Brain pericyte (primary cell): Measurements from ENCODE around the gene ZSWIM6.

Experiments used
- DNase-seq: peaks from one replicate; pipeline ENCODE4 v3.0.0-alpha.2; 2012; ENCODE audit warnings: low read depth, low spot score

ZSWIM6 gene

DNA sequence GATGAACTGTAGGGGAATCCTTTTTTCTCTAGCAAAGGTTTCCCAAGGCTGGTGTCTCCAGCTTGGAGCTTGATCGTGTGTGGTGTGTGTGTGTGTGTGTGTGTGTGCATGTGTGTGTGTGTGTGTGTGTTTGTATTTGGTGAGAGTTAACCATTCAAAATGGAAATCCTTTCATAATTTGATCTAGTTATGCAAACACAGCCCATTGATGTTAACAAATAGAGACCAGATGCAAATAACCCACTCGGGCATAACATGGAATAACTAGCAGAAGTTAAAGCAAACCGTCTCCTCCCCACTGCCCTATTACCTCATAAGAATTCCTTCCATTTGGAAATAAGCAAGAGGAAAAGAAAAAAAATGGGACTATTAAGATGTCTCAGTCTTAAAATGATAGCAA is 24.9 kb upstream of the ZSWIM6 start:
- DNase-seq: no peak

DNA sequence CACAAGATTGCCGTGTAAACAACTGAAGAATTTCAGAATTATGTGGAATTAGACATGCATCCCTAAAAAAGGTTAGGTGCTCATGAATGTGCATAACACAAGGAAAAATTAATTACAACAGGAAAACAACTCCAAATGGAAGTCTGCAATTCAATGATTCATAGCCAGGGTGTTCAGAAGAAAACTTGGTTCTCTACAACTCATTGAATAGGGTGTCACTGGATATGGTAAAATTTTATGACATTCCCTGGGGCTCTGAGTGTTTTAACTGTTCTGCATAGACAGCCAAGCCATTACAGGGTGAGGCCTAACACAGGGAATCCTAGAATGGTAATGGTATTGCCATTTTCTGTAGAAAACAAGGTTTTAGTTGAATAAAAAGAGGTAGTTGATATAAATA is 24.4 kb upstream of the ZSWIM6 start:
- no peak for DNase-seq

DNA sequence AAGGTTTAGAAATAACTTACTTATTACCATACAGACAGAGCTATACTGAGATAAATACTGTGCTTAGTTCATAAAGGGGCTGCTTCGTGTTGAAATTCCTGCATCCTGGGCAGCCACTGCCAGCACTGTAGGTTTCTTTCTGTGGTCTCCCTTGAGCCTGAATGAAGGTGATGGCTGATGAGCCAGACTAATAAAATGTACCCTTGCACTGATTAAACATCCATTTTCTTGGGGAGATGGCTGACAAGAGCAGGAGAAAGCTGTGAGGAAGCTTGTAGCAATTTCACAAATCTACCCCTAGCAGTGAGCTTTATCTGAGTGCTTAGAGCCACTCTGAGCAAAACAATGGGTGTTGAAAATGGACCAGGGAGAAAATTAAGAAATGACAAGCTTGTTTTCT is 23.3 kb upstream of the ZSWIM6 start:
- DNase-seq: no peak

DNA sequence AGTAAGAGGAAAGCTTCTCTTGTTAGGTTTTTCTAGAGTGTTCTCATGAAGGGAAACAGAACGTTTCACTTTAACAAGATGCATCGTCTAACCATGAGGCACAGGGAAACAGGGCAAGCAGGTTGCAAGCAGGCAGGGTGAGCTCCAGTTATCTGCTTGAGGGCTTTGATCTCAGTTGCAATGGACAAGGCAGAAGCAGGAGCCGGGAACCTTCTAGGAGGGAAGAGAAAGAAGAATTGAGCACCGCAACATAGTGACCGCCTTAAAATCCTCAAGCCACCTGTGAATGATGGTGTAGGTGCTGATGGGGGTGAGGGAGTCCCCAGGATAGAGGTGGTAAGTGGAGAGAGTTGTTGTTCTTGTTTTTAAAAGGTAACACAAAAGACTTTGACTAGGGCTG is 22.9 kb upstream of the ZSWIM6 start:
- DNase-seq: no peak

DNA sequence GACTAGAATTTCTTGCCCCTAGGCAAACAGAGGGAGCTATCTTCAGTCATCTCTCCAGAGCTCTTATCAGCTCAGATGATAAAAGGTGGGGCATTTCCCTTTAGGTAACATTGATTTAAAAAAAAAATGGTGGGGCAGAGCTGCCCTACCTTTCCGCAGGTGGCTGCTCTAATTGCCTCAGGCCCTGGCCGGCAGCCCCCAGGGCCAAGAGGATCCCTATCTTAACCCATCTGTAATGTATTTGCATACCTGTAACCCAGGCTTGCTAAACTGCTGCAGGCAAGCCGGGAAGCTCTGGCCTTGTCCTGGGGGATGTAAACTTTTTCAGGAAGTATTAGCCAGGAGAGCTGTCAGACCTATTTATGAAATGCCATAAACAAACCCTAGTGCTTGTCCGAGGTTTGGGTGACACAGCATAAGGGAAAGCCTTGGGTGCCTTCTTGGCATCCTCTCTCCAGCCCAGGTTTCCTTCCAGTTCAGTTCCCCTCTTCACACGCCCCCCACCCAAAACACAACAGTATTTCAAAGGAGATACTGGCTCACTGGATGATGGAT is 20.9 kb upstream of the ZSWIM6 start:
- DNase-seq: no peak

DNA sequence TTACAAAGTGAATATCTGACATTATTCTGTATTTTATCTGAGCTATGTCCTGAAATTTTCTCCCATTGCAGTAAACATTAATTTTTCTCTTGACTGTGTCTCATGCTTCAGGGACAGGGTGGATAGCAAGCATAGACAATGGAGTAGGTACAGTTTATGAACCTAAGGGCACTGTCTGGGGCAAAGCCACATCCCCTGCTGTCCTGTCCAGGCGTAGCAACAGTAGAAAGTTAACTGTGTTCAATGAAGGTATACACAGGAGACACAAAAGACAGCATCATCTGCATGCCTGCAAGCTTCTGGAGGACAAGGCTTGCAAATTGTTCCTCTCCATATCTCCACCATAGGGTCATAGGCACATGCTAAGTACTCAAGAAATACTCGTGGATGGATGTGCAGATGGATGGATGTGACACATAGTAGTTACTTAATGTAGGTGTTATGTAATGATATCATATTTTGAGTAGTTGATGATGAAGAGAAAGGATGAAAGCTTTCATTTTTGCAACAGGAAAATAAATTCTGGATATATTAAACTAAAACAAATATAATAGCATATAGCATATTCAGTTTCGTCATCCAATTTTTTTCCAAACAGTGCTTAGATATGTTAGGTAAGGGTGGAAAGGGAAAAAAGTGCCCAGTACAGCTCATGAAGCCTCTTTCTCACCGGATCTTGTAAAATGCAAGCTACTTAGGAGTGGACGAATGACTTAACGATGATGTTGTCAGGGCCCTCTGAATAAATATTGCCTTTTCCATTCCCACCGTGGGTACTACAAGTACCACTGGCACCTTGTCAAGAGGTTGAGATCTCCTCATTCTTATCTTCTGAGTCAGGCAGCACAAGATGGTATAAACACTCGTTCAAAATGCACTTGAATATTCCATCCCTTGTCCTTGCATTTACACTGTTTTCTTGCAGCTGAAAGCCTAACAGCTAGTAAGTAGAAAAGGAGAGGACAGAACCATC is 19.9 kb upstream of the ZSWIM6 start:
- DNase-seq: no peak

DNA sequence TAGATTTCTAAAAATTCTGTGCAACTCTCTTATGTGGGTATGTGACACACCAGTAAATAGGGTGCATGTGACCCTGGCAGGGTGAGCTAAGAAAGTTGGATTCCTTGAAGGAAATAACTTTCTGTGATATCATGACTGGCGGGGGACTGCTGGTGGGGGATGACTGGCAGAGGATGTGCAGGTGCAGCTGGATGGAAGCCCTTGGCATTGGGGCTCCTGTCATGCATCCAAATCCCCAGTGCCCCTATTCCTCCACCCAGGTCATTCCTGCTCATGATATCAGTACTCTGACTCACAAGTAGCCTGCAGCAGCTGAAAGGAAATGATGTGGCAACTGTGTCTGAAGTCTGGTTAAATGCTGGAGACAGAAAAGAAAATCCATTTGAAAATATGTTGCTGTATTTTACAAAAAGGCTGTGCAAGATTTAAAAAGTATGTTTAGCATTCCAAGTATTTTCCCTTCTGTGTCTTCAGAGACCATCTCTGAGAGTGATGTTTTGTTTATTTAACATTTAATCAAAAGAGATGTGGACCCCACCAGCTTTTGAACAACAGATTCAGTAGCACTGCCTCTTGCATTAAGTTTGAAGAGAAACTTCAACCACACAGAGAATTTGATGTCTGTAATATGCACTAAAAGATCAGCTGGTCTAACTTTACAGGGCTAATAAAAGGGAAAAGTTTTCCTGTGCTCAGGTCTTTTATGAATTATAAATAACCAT is 17.9 kb upstream of the ZSWIM6 start:
- DNase-seq: no peak

DNA sequence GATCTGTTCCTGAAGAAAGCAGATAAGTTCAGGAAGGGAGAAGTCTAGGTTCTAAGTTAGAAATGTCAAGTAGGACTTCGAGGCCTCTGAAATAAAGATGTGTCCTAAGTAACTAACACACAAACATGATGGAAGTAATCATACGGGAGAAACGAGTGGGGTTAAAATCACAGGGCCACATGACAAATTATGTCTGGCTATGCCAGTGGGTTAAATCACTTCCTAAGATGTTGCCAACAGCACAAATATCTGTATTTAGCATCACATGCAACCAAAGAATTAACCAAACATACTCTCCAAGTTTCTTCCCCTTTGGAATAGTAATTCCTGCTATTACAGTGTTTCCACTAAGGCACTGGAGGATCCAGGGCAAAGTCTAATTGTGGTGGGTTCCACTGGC is 13.7 kb upstream of the ZSWIM6 start:
- DNase-seq: no peak

DNA sequence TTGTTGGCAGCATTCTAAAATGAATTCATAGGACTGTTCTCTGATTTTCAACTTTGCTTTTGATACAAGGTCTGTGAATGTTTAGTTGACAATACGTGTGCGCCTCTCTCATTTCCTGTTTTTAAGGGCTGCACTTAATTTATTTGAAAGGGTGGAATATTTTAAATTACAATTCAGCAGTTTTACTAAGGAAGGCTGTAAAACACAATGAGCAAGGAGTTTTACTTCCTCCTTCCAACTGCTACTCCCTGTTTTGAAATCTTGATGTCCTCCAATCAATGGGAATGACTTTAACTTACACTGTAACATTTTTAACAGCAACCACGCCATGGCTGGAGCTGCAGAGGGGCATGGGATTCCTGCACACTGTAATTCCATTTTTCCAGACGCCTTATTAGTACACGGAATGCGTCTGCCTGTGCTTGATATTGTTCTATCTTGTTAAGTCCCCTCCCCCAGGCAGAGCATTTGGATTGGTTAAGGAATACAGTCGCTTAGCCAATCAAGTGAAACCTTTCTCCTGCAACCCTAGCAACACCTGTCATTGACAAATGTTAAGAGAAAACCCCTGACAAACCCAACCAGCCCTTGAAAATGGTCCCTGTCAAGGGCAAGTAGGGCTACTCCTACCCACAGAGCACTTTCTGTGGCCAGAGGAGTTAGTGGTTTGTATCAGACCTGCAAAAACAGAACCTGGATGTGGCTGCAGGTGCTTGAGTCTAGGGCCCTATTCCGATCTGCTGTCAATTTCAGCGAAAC is 12.5 kb upstream of the ZSWIM6 start:
- no peak for DNase-seq

DNA sequence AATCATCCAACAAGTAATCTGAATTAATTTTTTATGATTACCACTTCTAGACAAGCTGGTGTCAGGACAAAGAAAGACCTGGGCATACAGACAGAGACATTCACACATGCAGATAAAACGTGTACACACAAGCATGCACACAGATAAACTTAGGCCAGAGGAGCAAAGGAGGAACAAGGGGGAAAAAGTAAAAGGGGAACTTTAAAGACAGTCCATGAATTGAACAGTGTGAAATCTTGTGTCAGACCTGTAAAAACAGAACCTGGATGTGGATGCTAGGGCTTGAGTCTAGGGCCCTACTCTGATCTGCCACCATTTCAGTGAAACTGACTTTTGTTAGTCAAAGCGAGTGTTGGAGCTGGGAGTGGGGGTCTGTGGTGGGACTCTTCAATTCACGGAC is 11.2 kb upstream of the ZSWIM6 start:
- no peak for DNase-seq

DNA sequence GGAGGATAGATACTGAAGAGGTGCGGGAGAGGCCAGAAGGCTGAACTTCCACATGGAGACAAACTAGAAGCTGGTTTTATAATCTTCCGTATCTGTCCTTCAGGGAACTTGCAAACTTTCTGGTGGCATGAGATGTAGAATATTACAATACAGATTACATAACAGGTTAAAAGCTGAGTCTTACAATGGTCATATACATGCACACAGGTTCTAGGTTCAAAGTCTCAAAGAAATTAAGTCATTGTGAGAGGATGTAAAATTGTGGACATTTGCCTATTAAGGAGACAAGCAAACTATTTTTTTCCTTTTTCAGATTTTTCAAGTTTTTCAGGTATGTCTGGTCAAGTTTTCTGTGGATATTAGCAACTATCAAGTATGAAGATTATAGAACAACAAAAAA is 10.4 kb upstream of the ZSWIM6 start:
- no peak for DNase-seq

DNA sequence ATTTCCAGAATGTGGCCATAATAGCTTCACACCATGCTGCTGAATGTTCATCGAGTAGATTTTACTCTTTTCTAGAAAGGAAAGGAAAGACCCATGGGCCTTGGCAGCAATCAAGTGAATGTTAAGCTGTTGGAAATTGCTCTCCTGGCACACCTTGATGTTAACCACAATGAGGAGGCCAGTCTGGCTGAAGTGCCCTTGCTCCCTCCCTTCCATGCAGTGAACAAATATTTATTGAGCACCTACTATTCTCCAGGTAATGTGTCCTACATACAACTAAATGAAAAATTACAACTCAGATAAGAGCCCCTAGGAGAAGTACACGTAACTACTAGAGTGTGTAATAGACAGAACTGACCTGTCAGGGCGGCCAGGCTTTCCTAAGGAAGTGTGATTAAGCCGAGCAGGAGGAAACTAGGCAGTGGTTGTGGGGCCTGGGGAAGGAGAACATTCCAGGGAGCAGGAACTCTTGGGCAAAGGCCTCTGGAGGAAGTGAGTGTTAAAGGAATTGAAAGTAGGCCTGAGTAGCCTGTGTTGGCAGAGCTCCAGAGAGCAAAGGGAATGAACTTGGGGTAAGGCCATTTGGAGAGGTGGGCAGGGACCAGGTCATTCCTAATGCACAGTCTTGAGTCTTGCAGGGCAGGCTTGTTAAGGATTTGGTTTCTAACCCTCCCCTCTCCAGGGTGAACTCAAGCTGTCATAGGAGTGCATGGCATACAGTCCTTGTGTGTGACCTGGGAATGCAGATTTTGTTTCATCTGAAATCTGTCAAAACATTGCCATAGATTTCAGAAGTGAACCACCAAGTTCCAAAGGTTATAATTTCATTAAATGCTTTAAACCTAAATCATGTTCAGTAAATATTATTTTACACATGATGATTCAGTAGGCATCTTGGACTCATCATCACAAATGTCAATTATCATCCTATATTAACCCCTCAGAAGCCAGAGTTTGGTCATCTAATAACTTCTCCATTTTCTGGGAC is 9.0 kb upstream of the ZSWIM6 start:
- DNase-seq: no peak

DNA sequence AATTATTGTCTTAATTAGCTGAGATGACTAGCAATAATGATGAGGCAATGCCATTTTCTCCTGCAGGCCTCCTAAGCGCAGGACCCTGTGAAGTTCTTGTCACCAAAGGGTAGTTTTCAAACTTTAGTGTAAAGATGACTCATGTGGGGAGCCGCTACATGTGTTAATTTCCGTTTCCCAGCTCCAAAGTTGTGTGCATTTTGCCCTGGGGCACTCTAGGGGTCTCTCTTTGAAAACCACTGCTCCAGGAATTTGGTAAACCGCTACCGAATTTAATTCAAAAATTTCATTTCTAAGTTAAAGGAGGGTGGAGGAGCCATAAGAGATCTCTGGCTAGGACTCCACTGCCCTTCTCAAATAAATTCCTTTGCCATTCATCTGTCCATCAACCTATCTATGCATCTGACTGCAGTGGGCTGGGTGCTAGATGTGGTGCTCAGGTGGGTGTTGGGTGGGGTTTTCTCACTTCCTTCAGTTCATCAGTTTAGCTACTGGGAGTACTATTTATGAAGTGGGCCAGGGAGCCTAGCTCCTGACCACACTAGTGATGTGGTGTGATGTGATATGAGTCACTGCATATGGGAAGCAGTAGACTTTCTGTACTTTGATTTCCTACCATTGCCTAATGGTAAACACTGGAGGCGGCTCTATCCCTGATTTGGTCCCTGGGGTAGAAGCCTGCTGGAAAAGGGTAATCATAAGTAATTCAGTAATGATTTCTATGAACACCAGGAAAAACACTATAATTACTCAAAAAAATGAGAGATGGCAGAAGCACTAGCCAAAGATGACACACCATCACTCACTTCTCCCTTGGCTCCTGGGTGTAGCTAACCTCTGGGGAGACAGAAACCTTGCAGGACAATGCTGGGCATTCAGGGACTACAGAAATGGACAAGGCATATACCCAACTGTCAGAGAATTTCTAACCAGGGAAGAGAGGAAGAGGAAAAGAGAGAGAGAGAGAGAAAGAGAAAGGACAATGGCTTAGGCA is 4.0 kb upstream of the ZSWIM6 start:
- DNase-seq: no peak

DNA sequence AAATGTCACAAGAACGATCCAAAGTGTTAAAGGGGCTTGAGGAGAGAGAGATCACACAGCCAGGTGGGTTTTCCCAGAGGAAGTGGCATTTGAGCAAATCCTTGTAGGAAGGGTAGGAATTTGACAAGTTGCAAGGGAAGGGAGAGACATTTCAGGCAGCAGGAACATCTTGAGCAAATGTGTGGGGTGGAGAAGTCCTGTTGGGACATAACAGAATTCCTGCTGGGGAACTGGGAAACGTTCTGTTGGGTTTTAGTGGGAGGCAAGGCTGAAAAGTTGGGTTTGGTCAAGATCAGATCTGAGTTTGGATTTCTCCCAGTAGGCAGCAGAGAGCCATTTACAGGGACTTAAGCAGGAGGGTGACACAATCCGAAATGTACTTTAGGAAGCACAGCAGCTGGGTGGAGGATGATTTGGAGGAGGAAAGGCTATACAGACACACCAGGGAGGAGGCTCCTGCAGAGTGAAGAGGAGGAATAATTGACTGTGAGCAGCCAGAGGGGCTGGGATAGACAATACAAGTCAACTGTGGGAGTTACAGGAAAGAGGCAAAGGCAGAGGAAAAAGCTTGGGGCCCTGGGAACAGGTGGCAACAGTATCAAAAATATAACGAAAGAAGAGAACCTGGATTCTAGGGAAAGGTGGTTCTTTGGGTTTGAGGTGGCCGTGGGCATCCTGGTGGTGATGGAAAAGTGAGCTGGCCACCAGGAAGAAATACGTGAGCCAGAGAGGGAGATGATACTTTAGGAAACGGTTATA is 3.1 kb upstream of the ZSWIM6 start:
- no peak for DNase-seq

DNA sequence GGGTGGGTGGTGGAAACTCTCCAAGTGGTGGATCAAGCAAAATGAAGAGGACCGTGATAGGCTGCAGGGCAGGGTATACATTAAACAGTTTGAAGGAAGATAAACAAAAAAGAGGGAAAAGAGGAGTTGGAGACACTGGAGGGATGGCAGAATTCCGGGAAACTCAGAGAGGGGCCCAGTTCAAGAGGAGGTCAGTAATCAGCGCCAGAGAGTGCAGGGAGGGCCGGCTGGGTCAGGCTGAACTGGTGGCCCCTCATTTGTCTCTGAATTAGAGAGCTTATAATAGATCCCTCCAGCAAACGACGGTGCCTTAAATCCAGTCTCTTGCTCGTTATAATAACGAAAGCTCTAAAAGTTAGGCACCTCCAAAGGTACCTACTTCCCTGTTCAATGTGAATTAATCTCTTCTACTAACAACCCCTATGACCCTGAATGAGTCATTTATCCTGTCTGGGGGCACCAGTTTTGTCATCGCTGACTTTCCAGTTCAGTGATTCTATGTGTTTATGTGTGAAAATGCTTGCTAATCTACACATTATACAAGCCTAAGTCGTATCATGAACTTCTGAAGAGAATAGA is 2.4 kb upstream of the ZSWIM6 start:
- no peak for DNase-seq

DNA sequence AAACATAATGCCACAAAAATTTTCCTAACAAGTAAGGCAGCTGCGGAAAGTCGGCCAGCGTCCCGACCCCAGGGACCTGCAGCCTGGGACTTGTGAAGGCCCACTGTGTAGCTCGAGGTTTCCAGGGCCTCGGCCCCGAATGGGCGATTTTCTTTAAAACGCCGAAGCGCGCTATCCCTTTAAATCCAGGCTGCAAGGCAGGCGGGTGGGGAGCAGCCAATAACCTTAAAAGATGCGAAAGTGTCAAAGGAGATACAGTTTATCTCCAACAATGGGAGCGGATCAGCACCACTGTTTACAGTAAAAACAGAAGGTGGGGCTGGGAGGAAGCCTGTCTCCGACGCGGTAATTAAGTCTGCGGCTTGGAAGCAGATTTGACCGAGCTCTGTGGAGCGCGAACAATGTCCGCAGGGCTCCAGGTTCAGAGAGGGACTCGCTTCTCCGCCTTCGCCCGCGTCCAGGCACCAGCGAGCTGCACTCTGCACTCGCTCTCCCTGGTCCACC is 1.7 kb upstream of the ZSWIM6 start:
- no peak for DNase-seq

DNA sequence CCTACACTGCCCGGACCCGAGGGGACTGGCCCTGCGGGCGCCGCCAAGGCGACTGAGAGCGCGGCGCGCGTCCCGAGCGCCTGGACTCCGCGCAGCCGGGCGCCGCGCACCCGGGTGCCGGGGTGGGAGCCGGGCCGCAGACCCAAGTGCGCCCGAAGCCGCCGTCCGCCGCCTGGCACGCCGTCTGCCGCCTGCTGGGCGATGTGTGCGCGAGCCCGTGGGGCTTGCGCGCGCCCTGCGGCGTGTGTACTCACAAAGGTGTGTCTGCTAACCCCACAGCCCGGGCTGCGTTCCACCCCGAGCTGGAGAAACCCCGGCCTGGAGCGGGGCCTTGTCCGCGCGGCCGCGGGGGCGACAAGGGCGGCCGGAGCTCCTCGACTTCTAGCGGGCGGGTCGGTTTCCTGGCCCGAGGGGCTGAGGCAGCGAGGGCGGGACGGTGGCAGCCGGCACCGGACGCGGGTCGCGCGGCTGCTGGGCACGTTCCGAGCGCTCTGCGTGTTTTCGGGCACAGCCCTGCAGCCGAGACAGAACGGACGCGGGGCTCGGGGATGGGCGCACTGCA is 1.1 kb upstream of the ZSWIM6 start:
- no peak for DNase-seq

DNA sequence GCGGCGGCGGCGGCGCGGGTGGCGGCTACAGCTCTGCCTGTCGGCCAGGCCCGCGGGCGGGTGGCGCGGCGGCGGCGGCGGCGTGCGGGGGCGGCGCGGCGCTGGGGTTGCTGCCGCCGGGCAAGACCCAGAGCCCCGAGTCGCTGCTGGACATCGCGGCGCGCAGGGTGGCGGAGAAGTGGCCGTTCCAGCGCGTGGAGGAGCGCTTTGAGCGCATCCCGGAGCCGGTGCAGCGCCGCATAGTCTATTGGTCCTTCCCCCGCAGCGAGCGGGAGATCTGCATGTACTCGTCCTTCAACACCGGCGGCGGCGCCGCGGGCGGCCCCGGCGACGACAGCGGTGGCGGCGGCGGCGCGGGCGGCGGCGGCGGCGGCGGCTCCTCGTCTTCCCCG is 296 bp downstream of the ZSWIM6 start:
- no peak for DNase-seq
